GM21360 (cell line): ENCODE data around the gene WASF3.

Experiments used
- ATAC-seq: cut with Tn5 transposase; IDR thresholded peaks from one replicate; pipeline ENCODE4 v1.9.1; 2021; ENCODE audit warnings: mild to moderate bottlenecking, moderate library complexity; ENCODE audit not compliant: unreplicated experiment

WASF3 gene

GRCh38 chr13:26589226-26589625 lies 31.7 kb downstream of the WASF3 start:
- ATAC-seq = no peak

- ATAC-seq = no peak
These were observed 32.3 kb downstream of the WASF3 start for GRCh38 chr13:26589754-26590153.

DNA sequence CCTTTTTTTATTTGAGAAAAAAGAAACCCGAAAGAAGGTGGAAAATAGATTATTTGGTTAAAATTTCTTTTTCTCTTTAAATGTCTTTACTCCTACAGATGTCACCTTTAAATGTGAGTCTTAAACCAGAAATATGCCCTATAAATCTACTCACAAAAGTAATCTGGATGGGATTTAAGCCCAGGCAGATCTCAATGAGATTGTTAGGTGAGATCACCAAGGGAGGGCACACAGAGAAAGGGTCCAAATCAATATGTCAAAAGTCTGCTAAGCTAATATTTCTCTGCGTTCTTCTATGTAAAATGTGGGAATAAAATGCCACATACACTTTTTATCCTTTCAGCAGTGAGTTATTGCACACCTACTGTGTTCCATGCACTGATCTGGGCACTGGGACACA lies 32.9 kb downstream of the WASF3 start:
- no peak for ATAC-seq

- ATAC-seq = no peak
These were observed 33.5 kb downstream of the WASF3 start for GRCh38 chr13:26590951-26591350.

- ATAC-seq = no peak
These were observed 34.2 kb downstream of the WASF3 start for GRCh38 chr13:26591672-26592071.

- no peak for ATAC-seq
These were observed 36.2 kb downstream of the WASF3 start for GRCh38 chr13:26593661-26594060.

GRCh38 chr13:26594363-26594762 lies 36.9 kb downstream of the WASF3 start:
- no peak for ATAC-seq

GRCh38 chr13:26596458-26596857 lies 39.0 kb downstream of the WASF3 start:
- no peak for ATAC-seq

- no peak for ATAC-seq
These were observed 41.9 kb downstream of the WASF3 start for GRCh38 chr13:26599403-26599802.

DNA sequence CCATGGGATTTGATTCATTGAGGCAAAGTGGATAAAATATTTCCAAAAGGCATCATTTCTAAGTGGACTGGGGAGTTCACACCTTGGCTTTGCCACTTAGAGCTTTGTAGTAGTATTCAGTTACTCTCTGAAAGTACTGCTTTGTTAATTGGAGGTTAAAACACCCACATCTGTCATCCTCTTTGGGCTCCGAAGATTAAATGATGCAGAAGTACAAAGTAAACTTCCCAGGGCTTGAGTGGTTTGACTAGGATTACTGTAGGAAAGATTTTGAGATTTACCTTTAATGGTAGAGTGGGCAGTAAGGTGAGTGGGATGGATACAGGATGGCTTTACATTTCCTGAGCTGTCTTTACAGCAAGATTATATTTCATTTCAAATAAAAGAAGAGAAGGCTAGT lies 42.4 kb downstream of the WASF3 start:
- ATAC-seq = no peak

GRCh38 chr13:26600343-26600742 lies 42.9 kb downstream of the WASF3 start:
- no peak for ATAC-seq

GRCh38 chr13:26601669-26602068 lies 44.2 kb downstream of the WASF3 start:
- no peak for ATAC-seq

DNA sequence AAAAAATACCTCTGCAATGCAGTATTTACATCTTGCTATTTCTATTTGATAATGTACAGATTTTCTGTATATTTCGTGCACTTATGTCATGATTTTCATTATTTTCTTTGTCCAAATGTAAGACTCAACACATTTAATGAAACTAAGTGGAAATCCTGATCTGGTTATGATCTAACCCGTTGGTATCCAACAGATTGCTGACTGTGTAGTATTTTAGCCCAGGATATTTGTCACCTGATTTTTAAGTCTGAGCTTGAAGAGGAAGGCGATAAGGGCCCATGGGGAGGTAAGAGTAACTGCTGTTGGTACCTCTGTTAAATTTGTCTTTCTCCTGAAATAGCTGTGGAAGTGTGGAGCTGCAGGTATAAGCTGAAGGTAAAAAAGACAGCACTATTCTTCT lies 45.3 kb downstream of the WASF3 start:
- no peak for ATAC-seq

- no peak for ATAC-seq
These were observed 47.5 kb downstream of the WASF3 start for GRCh38 chr13:26604784-26605545.

DNA sequence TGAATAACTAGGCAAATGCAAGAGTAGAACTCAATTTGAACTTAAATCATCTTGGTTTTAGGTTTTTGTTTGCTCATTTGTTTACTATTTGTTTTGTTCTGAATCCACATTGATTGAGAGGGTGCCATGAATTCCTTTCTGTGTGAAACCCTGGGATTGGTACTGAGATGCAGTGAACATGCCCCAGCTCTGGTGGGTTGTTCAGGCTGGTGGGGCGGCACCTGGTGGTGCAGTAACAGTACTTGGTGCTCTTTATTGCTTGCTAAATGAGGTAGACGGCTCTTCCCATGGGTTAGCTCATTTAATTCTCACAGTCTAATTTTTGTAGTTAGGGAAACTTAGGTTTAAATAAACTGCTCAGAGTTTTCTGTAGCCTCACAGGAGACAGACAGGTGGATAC lies 48.4 kb downstream of the WASF3 start:
- ATAC-seq = no peak

GRCh38 chr13:26606631-26607030 lies 49.1 kb downstream of the WASF3 start:
- no peak for ATAC-seq

- no peak for ATAC-seq
These were observed 57.2 kb downstream of the WASF3 start for GRCh38 chr13:26614721-26615120.

- no peak for ATAC-seq
These were observed 58.6 kb downstream of the WASF3 start for GRCh38 chr13:26616126-26616525.

- no peak for ATAC-seq
These were observed 61.2 kb downstream of the WASF3 start for GRCh38 chr13:26618726-26619125.

- ATAC-seq = no peak
These were observed 61.9 kb downstream of the WASF3 start for GRCh38 chr13:26619358-26619757.

GRCh38 chr13:26621731-26622401 lies 64.4 kb downstream of the WASF3 start:
- no peak for ATAC-seq

DNA sequence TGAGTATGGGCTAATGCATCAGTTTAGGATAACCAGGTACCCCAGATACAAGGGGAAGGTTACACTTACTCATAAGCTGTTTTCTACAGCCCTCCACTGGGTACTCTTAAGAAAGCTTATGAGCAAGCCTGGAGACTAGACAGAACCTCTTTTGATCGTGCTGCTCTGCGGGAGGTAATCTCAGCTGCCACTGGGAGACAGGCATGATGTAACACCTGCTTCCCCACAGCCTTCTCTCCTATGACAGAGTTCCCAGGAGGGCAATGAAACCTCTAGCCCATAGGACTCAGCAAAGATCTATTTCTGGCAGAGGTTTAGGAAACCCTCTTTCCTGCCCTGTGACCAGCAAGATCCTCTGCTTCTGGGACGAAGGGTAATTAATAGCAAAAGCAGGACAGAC lies 65.6 kb downstream of the WASF3 start:
- ATAC-seq = no peak

DNA sequence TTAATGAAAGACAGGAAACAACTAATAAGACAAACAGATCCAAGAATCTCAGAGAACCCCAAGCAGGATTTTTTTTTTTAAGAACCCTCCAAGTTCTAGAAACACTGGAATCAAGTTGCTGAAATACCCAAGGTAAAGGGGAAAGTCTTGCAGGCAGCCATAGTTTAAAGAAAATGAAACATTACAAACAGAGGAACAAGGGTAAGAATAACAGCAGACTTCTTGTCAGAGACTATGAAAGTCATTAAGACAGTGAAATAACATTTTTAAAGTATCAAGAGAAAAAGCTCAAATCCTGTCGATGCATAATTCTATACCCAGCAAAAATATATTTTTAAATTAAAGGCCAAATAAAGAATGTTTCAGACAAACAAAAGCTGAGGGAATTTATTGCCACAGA lies 67.1 kb downstream of the WASF3 start:
- no peak for ATAC-seq
